Frontal cortex (tissue), 4 donors: ENCODE measurements around the gene EPS8. TPM values are rescaled to one million over a fixed set of nuclear protein-coding genes. Genes with fewer than 3 reads are reported as not detected.
A peak's percentile ranks its signal among the peaks of the same experiment; 100 is the strongest.

Experiments
- DNase-seq, 2 donors: peaks; one replicate each; pipeline ENCODE4 v3.0.0; 2012; ENCODE audit warnings: low spot score in 2 of 2
- FAIRE-seq: peaks from 2 replicates; lab custom pipeline; 2012; peaks lifted over from hg19 to GRCh38; lab: Jason Lieb, UNC
- total RNA-seq: library from RNA; depleted of rRNA; stranded (reverse); fragments of >200 nt; gene quantifications from one replicate; pipeline ENCODE4 v1.2.3, GENCODE V29; 2014
- donor health status: control.
- donor health status: control.
- donor health status: control.

The EPS8 gene
- total RNA-seq, 1 donor from 2014 or later = 82.3 TPM

GRCh38 chr12:15701631-15702156 is 87.5 kb downstream of the EPS8 start:
- no peak for DNase-seq
- peak; percentile 34 for FAIRE-seq

GRCh38 chr12:15701206-15701605 is 88.0 kb downstream of the EPS8 start:
- DNase-seq = no peak

GRCh38 chr12:15700595-15700994 is 88.6 kb downstream of the EPS8 start:
- peak in 1 of 2 donors; percentile 10 for DNase-seq
- no peak for FAIRE-seq

More at GRCh38 chr12:15701206-15701605, 88.0 kb downstream of the EPS8 start:
- FAIRE-seq = no peak

GRCh38 chr12:15699886-15700285 is 89.3 kb downstream of the EPS8 start:
- DNase-seq = no peak
- FAIRE-seq = no peak

GRCh38 chr12:15698377-15698871 is 90.8 kb downstream of the EPS8 start:
- no peak for DNase-seq
- no peak for FAIRE-seq

GRCh38 chr12:15697201-15697600 is 92.0 kb downstream of the EPS8 start:
- FAIRE-seq (no peak), DNase-seq (no peak)

GRCh38 chr12:15693228-15693911 is 95.8 kb downstream of the EPS8 start:
- no peak for DNase-seq
- FAIRE-seq = no peak

- FAIRE-seq (no peak), DNase-seq (no peak)
Observed at GRCh38 chr12:15691388-15691787, 97.8 kb downstream of the EPS8 start.

- no peak for FAIRE-seq
- DNase-seq = no peak
Observed at GRCh38 chr12:15690320-15690719, 98.9 kb downstream of the EPS8 start.

GRCh38 chr12:15689751-15690191 is 99.4 kb downstream of the EPS8 start:
- FAIRE-seq (no peak), DNase-seq (no peak)

GRCh38 chr12:15688838-15689625 is 100.2 kb downstream of the EPS8 start:
- DNase-seq (no peak), FAIRE-seq (peak; percentile 69)

GRCh38 chr12:15688202-15688736 is 100.9 kb downstream of the EPS8 start:
- DNase-seq (no peak), FAIRE-seq (no peak)

GRCh38 chr12:15687583-15687982 is 101.6 kb downstream of the EPS8 start:
- no peak for DNase-seq
- FAIRE-seq = no peak

GRCh38 chr12:15684896-15685658 is 104.1 kb downstream of the EPS8 start:
- no peak for FAIRE-seq
- DNase-seq = no peak

GRCh38 chr12:15682826-15683225 is 106.4 kb downstream of the EPS8 start:
- FAIRE-seq = peak; percentile 34
- no peak for DNase-seq

GRCh38 chr12:15679151-15679550 is 110.0 kb downstream of the EPS8 start:
- FAIRE-seq (no peak), DNase-seq (no peak)

GRCh38 chr12:15677726-15678201 is 111.4 kb downstream of the EPS8 start:
- DNase-seq = no peak
- no peak for FAIRE-seq

GRCh38 chr12:15677228-15677627 is 112.0 kb downstream of the EPS8 start:
- DNase-seq (no peak), FAIRE-seq (no peak)

GRCh38 chr12:15672671-15673270 is 116.4 kb downstream of the EPS8 start:
- FAIRE-seq (no peak), DNase-seq (no peak)
